ENCODE results near the gene CDH22.
A peak's percentile ranks its signal among the peaks of the same experiment; 100 is the strongest.

Gene CDH22

GRCh38 chr20:46134716-46135115 lies 173.6 kb downstream of the CDH22 start:
- Histone ChIP-seq H3K27ac (no peak overlapping the region), H3K27me3 (peaks cover 69% of the 10 kb centered on the region), H3K4me3 (ENCODE audit: low read depth in 1 of 2, low read length in 1 of 2) (no peak overlapping the region), H3K9me3 (no peaks in the 10 kb centered on the region), H3K36me3 (no peaks in the 10 kb centered on the region), H3K4me1 (ENCODE audit: control insufficient read depth in 1 of 2, insufficient read depth in 1 of 2, low read depth in 1 of 2, low read length in 1 of 2) (no peaks in the 10 kb centered on the region)
- TF ChIP-seq CTCF (IDR thresholded peaks at IDR 0.05) = no peak

- TF ChIP-seq CTCF (IDR thresholded peaks at IDR 0.05) = no peak
- Histone ChIP-seq H3K9me3 (no peaks in the 10 kb centered on the region), H3K4me1 (ENCODE audit: control insufficient read depth in 1 of 2, insufficient read depth in 1 of 2, low read depth in 1 of 2, low read length in 1 of 2) (no peaks in the 10 kb centered on the region), H3K27me3 (peaks cover 69% of the 10 kb centered on the region), H3K27ac (no peak overlapping the region), H3K36me3 (no peaks in the 10 kb centered on the region), H3K4me3 (ENCODE audit: low read depth in 1 of 2, low read length in 1 of 2) (no peak overlapping the region)
Measured at GRCh38 chr20:46133886-46134654, 174.2 kb downstream of the CDH22 start.

GRCh38 chr20:46132705-46133120 lies 175.6 kb downstream of the CDH22 start:
- peaks cover 63% of the 10 kb centered on the region for H3K27me3 ChIP-seq
- H3K4me1 ChIP-seq (ENCODE audit: control insufficient read depth in 1 of 2, insufficient read depth in 1 of 2, low read depth in 1 of 2, low read length in 1 of 2) = no peaks in the 10 kb centered on the region
- H3K36me3 ChIP-seq = no peaks in the 10 kb centered on the region
- no peak overlapping the region for H3K4me3 ChIP-seq (ENCODE audit: low read depth in 1 of 2, low read length in 1 of 2)
- TF ChIP-seq CTCF (IDR thresholded peaks at IDR 0.05) = peak; percentile 68
- H3K27ac ChIP-seq = no peak overlapping the region
- H3K9me3 ChIP-seq = no peaks in the 10 kb centered on the region

GRCh38 chr20:46131396-46131795 lies 176.9 kb downstream of the CDH22 start:
- Histone ChIP-seq H3K27me3 (peaks cover 56% of the 10 kb centered on the region), H3K4me3 (ENCODE audit: low read depth in 1 of 2, low read length in 1 of 2) (no peak overlapping the region), H3K4me1 (ENCODE audit: control insufficient read depth in 1 of 2, insufficient read depth in 1 of 2, low read depth in 1 of 2, low read length in 1 of 2) (no peaks in the 10 kb centered on the region), H3K36me3 (no peaks in the 10 kb centered on the region), H3K9me3 (no peaks in the 10 kb centered on the region), H3K27ac (no peak overlapping the region)
- no peak for TF ChIP-seq CTCF (IDR thresholded peaks at IDR 0.05)

GRCh38 chr20:46130534-46130933 lies 177.8 kb downstream of the CDH22 start:
- Histone ChIP-seq H3K4me3 (ENCODE audit: low read depth in 1 of 2, low read length in 1 of 2) (no peak overlapping the region), H3K27ac (no peak overlapping the region), H3K36me3 (no peaks in the 10 kb centered on the region), H3K4me1 (ENCODE audit: control insufficient read depth in 1 of 2, insufficient read depth in 1 of 2, low read depth in 1 of 2, low read length in 1 of 2) (no peaks in the 10 kb centered on the region), H3K9me3 (no peaks in the 10 kb centered on the region), H3K27me3 (peaks cover 54% of the 10 kb centered on the region)
- TF ChIP-seq CTCF (IDR thresholded peaks at IDR 0.05) = no peak

Data from neutrophil (primary cell).